SK-N-SH treated with all-trans-retinoic acid at 6 μM for 48 hours (cell line): ENCODE data around the gene DNAAF5.

Source experiments
- GLIS3 ChIP-seq: fragments of 250-450 bp; sonication (Bioruptor Pico); IDR thresholded peaks from 2 replicates; pipeline ENCODE4 v1.5.0; 2020; ENCODE audit warnings: mild to moderate bottlenecking, moderate library complexity
- RARB ChIP-seq: fragments of 250-450 bp; sonication (Bioruptor Pico); IDR thresholded peaks from 2 replicates; pipeline ENCODE4 v1.8.0; 2021; ENCODE audit warnings: mild to moderate bottlenecking, moderate library complexity
- ZFP3 ChIP-seq: fragments of 250-450 bp; sonication (Bioruptor Pico); IDR thresholded peaks from 2 replicates; pipeline ENCODE4 v1.5.0; 2020; ENCODE audit warnings: mild to moderate bottlenecking, moderate library complexity
- ZFP30 ChIP-seq: fragments of 450-650 bp; formaldehyde crosslinking; IDR thresholded peaks from 2 replicates; pipeline ENCODE4 v1.5.0; 2022; ENCODE audit warnings: mild to moderate bottlenecking, moderate library complexity
- ZNF8 ChIP-seq: fragments of 450-650 bp; formaldehyde crosslinking; IDR thresholded peaks from 2 replicates; pipeline ENCODE4 v1.5.0; 2020; ENCODE audit warnings: mild to moderate bottlenecking, moderate library complexity

GRCh38 chr7:824664-825063 lies 98.2 kb downstream of the DNAAF5 start:
- TF ChIP-seq RARB (no peak), ZNF8 (no peak), ZFP3 (CRISPR knock-in tag) (no peak), GLIS3 (CRISPR knock-in tag) (no peak), ZFP30 (CRISPR knock-in tag) (no peak)
